Measurements from ENCODE around the gene UGT2B11.
"Not testable (repeated sequence)": the region's sequence is repeated elsewhere in the genome, so short reads cannot be mapped to it uniquely, and the experiment has no call there.

The UGT2B11 gene

GRCh38 chr4:69191905-69192304 is 22.6 kb downstream of the UGT2B11 start:
- H3K4me1 Mint-ChIP-seq (ENCODE audit: low read depth); H3K27ac Mint-ChIP-seq; H3K27me3 Mint-ChIP-seq (ENCODE audit: low read depth); H3K36me3 Mint-ChIP-seq (ENCODE audit: low read depth); H3K9me3 Mint-ChIP-seq; H3K4me3 Mint-ChIP-seq: not testable (repeated sequence)

DNA sequence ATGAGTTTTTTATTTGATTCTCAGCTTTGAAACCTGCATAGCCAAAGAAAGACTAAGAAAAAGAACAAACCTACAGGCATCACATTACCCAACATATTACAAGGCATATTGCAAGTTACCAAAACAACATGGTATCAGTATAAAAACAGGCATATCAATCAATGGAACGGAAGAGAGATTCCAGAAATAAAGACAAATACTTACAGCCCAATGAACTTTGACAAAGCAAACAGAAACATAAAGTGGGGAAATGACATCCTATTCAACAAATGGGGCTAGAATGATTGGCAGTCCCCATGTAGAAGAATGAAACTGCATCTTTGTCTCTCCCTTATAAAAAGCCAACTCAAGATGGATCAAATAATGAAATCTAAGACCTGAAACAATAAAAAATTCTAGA is 23.9 kb downstream of the UGT2B11 start:
- not testable (repeated sequence) for H3K4me1 Mint-ChIP-seq (ENCODE audit: low read depth); H3K27ac Mint-ChIP-seq; H3K27me3 Mint-ChIP-seq (ENCODE audit: low read depth); H3K9me3 Mint-ChIP-seq; H3K36me3 Mint-ChIP-seq (ENCODE audit: low read depth); H3K4me3 Mint-ChIP-seq

DNA sequence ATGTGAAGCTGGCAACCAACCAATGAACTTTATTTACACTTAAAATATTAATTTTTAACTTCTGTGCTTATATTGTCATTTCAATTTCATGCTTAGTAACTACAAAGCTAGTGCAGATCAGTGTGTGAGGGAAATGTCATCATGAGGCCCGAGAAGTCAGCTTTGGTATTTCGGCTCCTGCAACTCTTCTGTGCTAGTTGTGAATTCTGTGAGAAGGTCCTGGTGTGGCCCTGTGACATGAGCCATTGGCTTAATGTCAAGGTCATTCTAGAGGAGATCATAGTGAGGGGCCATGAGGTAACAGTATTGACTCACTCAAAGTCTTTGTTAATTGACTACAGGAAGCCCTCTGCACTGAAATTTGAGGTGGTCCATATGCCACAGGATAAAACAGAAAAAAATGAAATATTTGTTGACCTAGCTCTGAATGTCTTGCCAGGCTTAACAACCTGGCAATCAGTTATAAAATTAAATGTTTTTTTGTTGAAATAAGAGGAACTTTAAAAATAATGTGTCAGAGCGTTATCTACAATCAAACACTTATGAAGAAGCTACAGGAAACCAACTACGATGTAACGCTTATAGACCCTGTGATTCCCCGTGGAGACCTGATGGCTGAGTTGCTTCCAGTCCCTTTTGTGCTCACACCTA is 32.9 kb downstream of the UGT2B11 start:
- not testable (repeated sequence) for H3K4me1 Mint-ChIP-seq (ENCODE audit: low read depth); H3K9me3 Mint-ChIP-seq; H3K4me3 Mint-ChIP-seq; H3K36me3 Mint-ChIP-seq (ENCODE audit: low read depth); H3K27me3 Mint-ChIP-seq (ENCODE audit: low read depth); H3K27ac Mint-ChIP-seq

DNA sequence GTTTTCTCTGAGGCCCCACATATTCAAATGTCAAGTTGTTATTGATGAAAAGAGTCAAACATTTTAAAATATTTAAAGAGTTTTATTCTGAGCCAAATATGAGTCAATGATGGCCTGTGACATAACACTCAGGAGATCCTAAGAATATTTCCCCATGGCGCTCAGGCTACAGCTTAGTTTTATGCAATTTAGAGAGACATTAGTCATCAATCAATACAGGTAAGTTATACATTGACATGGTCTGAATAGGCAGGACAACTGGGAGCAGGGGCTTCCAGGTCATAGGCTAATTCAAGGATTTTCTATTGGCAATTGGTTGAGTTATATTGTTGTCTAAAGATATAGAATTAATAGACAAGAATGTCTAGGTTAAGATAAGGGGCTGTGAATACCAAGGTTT is 34.7 kb downstream of the UGT2B11 start:
- not testable (repeated sequence) for H3K36me3 Mint-ChIP-seq (ENCODE audit: low read depth); H3K9me3 Mint-ChIP-seq; H3K27ac Mint-ChIP-seq; H3K27me3 Mint-ChIP-seq (ENCODE audit: low read depth); H3K4me1 Mint-ChIP-seq (ENCODE audit: low read depth); H3K4me3 Mint-ChIP-seq

DNA sequence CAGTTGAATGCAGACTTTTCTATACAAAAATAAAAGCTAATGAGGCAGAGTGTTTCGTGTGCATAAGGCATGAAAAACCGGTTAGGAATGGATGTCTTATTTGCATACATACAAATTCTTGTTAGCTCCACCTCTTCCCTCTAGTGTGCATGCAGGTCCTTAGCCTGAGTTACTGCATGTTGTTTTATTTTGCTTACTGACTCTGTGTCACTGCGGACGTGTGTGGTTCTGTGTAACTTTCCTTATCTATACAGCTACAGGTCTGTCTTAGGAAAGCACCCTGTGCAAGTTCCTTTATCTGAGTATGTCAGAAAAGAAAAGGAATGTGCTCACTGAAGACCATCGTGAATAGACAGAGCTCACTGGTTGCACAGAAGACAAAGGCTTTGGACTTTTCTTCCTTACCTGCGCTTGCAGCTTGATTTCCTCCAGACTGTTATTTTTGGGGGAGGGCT is 35.8 kb downstream of the UGT2B11 start:
- H3K27ac Mint-ChIP-seq; H3K4me3 Mint-ChIP-seq; H3K36me3 Mint-ChIP-seq (ENCODE audit: low read depth); H3K27me3 Mint-ChIP-seq (ENCODE audit: low read depth); H3K4me1 Mint-ChIP-seq (ENCODE audit: low read depth); H3K9me3 Mint-ChIP-seq: not testable (repeated sequence)

GRCh38 chr4:69170233-69171134 is 44.1 kb downstream of the UGT2B11 start:
- H3K27ac Mint-ChIP-seq; H3K4me1 Mint-ChIP-seq (ENCODE audit: low read depth); H3K27me3 Mint-ChIP-seq (ENCODE audit: low read depth); H3K36me3 Mint-ChIP-seq (ENCODE audit: low read depth); H3K9me3 Mint-ChIP-seq; H3K4me3 Mint-ChIP-seq: not testable (repeated sequence)

- not testable (repeated sequence) for H3K9me3 Mint-ChIP-seq; H3K27me3 Mint-ChIP-seq (ENCODE audit: low read depth); H3K4me3 Mint-ChIP-seq; H3K36me3 Mint-ChIP-seq (ENCODE audit: low read depth); H3K4me1 Mint-ChIP-seq (ENCODE audit: low read depth); H3K27ac Mint-ChIP-seq
Observed at GRCh38 chr4:69169171-69169570, 45.4 kb downstream of the UGT2B11 start.

DNA sequence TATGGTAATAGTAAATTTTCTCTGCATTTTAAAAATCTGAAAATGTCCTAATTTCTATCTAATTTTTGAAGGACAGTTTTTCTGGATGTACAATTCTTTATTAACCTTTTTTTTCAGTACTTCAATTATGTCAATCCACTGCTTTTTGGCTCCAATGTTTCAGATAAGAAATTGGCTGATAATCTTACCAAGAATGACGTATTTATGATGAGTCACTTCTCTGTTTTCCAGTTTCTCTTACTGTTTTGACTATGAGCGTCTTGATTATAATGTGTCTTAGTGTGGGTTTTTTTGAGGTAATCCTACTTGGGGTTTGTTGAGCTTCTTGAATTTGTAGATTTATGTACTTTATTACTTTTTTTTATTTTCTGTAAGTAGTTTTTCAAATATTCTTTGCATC is 47.2 kb downstream of the UGT2B11 start:
- no peaks in the 10 kb centered on the region for H3K9me3 Mint-ChIP-seq
- no peaks in the 10 kb centered on the region for H3K36me3 Mint-ChIP-seq (ENCODE audit: low read depth)
- no peaks in the 10 kb centered on the region for H3K4me1 Mint-ChIP-seq (ENCODE audit: low read depth)
- H3K27me3 Mint-ChIP-seq (ENCODE audit: low read depth) = no peaks in the 10 kb centered on the region
- no peak overlapping the region for H3K4me3 Mint-ChIP-seq
- no peak overlapping the region for H3K27ac Mint-ChIP-seq

DNA sequence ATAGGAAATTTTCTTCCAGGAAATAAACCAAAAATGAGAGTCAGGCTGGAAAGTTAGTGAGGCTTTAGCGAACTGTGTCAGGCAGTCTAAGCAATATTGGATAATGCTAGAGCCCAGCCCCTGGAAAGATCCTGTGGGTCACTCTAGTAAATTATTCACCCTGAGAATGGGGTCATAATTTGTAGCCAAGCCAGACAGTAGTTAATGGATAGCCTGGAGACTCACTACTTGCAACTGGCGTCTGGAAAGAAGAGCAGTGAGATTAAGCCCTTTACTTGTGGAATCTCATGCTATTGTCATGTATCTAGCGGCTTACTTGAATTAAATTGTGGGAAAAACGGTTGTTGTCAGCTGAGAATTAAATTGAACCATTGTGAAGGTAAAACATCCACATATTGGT is 48.2 kb downstream of the UGT2B11 start:
- H3K4me3 Mint-ChIP-seq; H3K9me3 Mint-ChIP-seq; H3K36me3 Mint-ChIP-seq (ENCODE audit: low read depth); H3K27me3 Mint-ChIP-seq (ENCODE audit: low read depth); H3K27ac Mint-ChIP-seq; H3K4me1 Mint-ChIP-seq (ENCODE audit: low read depth): not testable (repeated sequence)

DNA sequence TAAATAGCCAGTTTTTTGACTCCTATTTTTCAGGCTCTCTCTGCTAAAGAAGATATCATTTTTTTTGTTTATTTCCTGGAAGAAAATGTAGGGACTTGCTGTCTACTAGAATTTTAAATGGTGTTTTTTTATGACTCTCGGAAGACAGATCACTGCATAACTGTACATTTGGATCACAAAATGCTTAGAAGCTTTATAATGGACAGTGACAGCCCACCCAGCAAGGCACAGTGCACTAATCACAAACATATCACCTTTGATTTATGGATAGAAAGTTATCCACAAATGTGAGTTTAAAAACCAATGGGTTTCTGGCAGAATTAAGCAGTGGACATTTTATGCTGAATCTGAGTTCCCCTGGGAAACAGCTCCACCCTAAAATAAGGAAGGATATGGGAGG is 48.8 kb downstream of the UGT2B11 start:
- H3K4me3 Mint-ChIP-seq; H3K27ac Mint-ChIP-seq; H3K9me3 Mint-ChIP-seq; H3K27me3 Mint-ChIP-seq (ENCODE audit: low read depth); H3K4me1 Mint-ChIP-seq (ENCODE audit: low read depth); H3K36me3 Mint-ChIP-seq (ENCODE audit: low read depth): not testable (repeated sequence)

- Mint-ChIP-seq H3K27me3 (ENCODE audit: low read depth) (no peaks in the 10 kb centered on the region), H3K27ac (no peak overlapping the region), H3K4me3 (no peak overlapping the region), H3K9me3 (no peaks in the 10 kb centered on the region), H3K36me3 (ENCODE audit: low read depth) (no peaks in the 10 kb centered on the region), H3K4me1 (ENCODE audit: low read depth) (no peaks in the 10 kb centered on the region)
Observed at GRCh38 chr4:69156913-69157312, 57.6 kb downstream of the UGT2B11 start.

DNA sequence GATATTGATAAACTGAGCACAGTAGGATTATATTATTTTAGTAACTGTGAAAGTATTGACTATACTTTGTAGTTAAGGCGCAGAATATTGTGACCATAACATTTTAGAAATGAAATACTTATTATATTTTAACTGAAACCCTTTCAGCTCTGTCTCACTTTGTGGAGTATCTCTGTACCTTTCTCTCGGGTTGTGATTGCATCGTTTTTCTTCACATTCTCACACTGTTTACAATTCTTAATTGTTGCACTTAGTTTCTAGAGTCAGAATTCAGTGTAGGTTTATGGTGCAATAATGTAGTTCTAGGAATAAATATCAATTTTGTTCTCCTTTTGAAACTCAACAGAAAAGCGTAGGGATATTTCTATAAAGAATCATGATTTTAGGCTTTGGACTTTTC is 60.5 kb downstream of the UGT2B11 start:
- H3K9me3 Mint-ChIP-seq = no peaks in the 10 kb centered on the region

More for the DNA sequence above, 60.5 kb downstream of the UGT2B11 start:
- no peaks in the 10 kb centered on the region for H3K27me3 Mint-ChIP-seq (ENCODE audit: low read depth)
- H3K36me3 Mint-ChIP-seq (ENCODE audit: low read depth) = no peaks in the 10 kb centered on the region
- no peaks in the 10 kb centered on the region for H3K4me1 Mint-ChIP-seq (ENCODE audit: low read depth)
- no peak overlapping the region for H3K4me3 Mint-ChIP-seq
- no peak overlapping the region for H3K27ac Mint-ChIP-seq
